Measurements from ENCODE around the gene CAPNS2. TPM values are rescaled to one million over a fixed set of nuclear protein-coding genes. Genes with fewer than 3 reads are reported as not detected.

The CAPNS2 gene
- total RNA-seq, 1 donor from 2014 or later = 4.7 TPM

GRCh38 chr16:55577887-55578286, 11.4 kb downstream of the CAPNS2 start:
- no peak for DNase-seq (ENCODE audit: extremely low spot score, unreplicated experiment)
- H3K27ac Mint-ChIP-seq = no peak overlapping the region
- no peaks in the 10 kb centered on the region for H3K36me3 Mint-ChIP-seq
- no peak overlapping the region for H3K4me3 Mint-ChIP-seq
- no peak for TF ChIP-seq CTCF (conservative IDR thresholded peaks at IDR 0.05)
- H3K27me3 Mint-ChIP-seq = no peaks in the 10 kb centered on the region
- H3K9me3 Mint-ChIP-seq = no peaks in the 10 kb centered on the region
- H3K4me1 Mint-ChIP-seq (ENCODE audit: unreplicated experiment) = no peaks in the 10 kb centered on the region

GRCh38 chr16:55585631-55586030, 19.1 kb downstream of the CAPNS2 start:
- H3K4me1 Mint-ChIP-seq (ENCODE audit: unreplicated experiment) = no peaks in the 10 kb centered on the region
- no peak for TF ChIP-seq CTCF (conservative IDR thresholded peaks at IDR 0.05)
- DNase-seq (ENCODE audit: extremely low spot score, unreplicated experiment) = no peak
- H3K27ac Mint-ChIP-seq = no peak overlapping the region
- no peaks in the 10 kb centered on the region for H3K9me3 Mint-ChIP-seq
- no peaks in the 10 kb centered on the region for H3K36me3 Mint-ChIP-seq
- H3K4me3 Mint-ChIP-seq = no peak overlapping the region
- H3K27me3 Mint-ChIP-seq = no peaks in the 10 kb centered on the region

DNA sequence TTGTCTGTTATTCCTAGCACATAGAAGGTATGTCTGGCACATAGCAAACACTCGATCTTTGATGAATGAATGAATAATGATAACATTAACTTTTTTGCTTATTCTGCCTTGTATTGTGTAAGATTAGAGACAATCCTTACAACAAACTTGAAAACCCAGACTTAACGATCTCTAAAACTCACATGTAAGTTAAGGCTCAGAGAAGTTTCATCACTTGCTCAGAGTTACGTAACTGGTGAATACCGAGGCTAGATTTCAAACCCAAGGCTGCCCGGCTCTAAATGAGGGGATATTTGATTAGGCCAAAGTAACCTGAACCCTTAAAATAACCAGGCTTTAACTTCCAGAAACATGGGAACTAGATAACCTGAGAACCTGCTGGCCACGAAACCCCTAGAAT, 22.3 kb downstream of the CAPNS2 start:
- H3K36me3 Mint-ChIP-seq = no peaks in the 10 kb centered on the region
- H3K27ac Mint-ChIP-seq = no peak overlapping the region
- no peak overlapping the region for H3K4me3 Mint-ChIP-seq
- DNase-seq (ENCODE audit: extremely low spot score, unreplicated experiment) = no peak
- H3K4me1 Mint-ChIP-seq (ENCODE audit: unreplicated experiment) = no peaks in the 10 kb centered on the region
- H3K27me3 Mint-ChIP-seq = no peaks in the 10 kb centered on the region
- no peaks in the 10 kb centered on the region for H3K9me3 Mint-ChIP-seq
- TF ChIP-seq CTCF (conservative IDR thresholded peaks at IDR 0.05) = no peak

DNA sequence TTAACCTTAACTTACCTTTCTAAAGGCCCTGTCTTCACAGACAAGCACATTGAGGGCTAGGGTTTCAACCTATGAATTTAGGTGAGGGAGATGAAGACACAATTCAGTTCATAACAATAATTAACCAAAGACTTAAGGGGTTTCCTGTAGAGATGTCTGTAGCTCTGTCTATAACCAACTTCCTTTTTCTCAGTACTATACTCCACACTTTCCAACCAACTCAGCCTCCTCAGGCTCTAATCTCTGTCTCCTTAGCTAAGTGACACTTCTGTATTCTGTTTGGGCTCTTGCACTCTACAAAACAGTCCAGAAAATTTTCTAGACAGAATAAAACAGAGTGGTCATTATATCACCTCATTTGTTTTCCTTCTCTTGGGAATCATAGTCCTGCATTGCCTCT, 25.8 kb downstream of the CAPNS2 start:
- Mint-ChIP-seq H3K4me3 (no peak overlapping the region), H3K4me1 (ENCODE audit: unreplicated experiment) (no peaks in the 10 kb centered on the region), H3K9me3 (no peaks in the 10 kb centered on the region), H3K27me3 (no peaks in the 10 kb centered on the region), H3K36me3 (no peaks in the 10 kb centered on the region), H3K27ac (no peak overlapping the region)
- no peak for DNase-seq (ENCODE audit: extremely low spot score, unreplicated experiment)
- no peak for TF ChIP-seq CTCF (conservative IDR thresholded peaks at IDR 0.05)

GRCh38 chr16:55597928-55598327, 31.4 kb downstream of the CAPNS2 start:
- Mint-ChIP-seq H3K27ac (no peak overlapping the region), H3K36me3 (no peaks in the 10 kb centered on the region), H3K4me3 (no peak overlapping the region), H3K4me1 (ENCODE audit: unreplicated experiment) (peaks cover 5% of the 10 kb centered on the region), H3K9me3 (peaks cover 5% of the 10 kb centered on the region), H3K27me3 (peaks cover 3% of the 10 kb centered on the region)
- no peak for DNase-seq (ENCODE audit: extremely low spot score, unreplicated experiment)
- TF ChIP-seq CTCF (conservative IDR thresholded peaks at IDR 0.05) = no peak

- H3K27ac Mint-ChIP-seq = no peak overlapping the region
- TF ChIP-seq CTCF (conservative IDR thresholded peaks at IDR 0.05) = no peak
- no peaks in the 10 kb centered on the region for H3K9me3 Mint-ChIP-seq
- H3K4me1 Mint-ChIP-seq (ENCODE audit: unreplicated experiment) = no peaks in the 10 kb centered on the region
- no peaks in the 10 kb centered on the region for H3K36me3 Mint-ChIP-seq
- DNase-seq (ENCODE audit: extremely low spot score, unreplicated experiment) = no peak
- H3K27me3 Mint-ChIP-seq = peaks cover 3% of the 10 kb centered on the region
- H3K4me3 Mint-ChIP-seq = no peak overlapping the region
Measured at GRCh38 chr16:55605754-55606336, 39.4 kb downstream of the CAPNS2 start.

Data from type B pancreatic cell (in vitro differentiated cells).